ENCODE measurements around the gene PWWP2B. TPM values are rescaled to one million over a fixed set of nuclear protein-coding genes. Genes with fewer than 3 reads are reported as not detected.

PWWP2B gene
- total RNA-seq, 1 experiment from 2014 or later, result 19.3 TPM

GRCh38 chr10:132392811-132393694, 3.9 kb upstream of the PWWP2B start:
- no peaks in the 10 kb centered on the region for H3K36me3 ChIP-seq (ENCODE audit: control insufficient read depth, insufficient read depth, low read length)
- ChIA-PET CTCF (no interaction called here), POLR2A (no interaction called here)
- H3K27me3 ChIP-seq (replicated peaks; ENCODE audit: control insufficient read depth, insufficient read depth, low read length), result no peaks in the 10 kb centered on the region
- DNase-seq, result no peak
- H3K4me3 Mint-ChIP-seq (ENCODE audit: unreplicated experiment), result no peak overlapping the region
- no peak overlapping the region for H3K4me3 ChIP-seq (ENCODE audit: low read depth, low read length)
- TF ChIP-seq CTCF (IDR thresholded peaks at IDR 0.05; ENCODE audit: insufficient read depth in 1 of 2, low read depth in 1 of 2, low read length in 1 of 2, severe bottlenecking in 1 of 2, unreplicated experiment in 1 of 2), result no peak
- H3K4me1 ChIP-seq, result peaks cover 20% of the 10 kb centered on the region
- no peaks in the 10 kb centered on the region for H3K27me3 Mint-ChIP-seq (ENCODE audit: insufficient read depth, unreplicated experiment)
- intact Hi-C loops (cut with micrococcal nuclease; ENCODE audit: unreplicated experiment), result no loop called here
- no peaks in the 10 kb centered on the region for H3K36me3 Mint-ChIP-seq (ENCODE audit: insufficient read depth, unreplicated experiment)
- no peak overlapping the region for H3K27ac Mint-ChIP-seq (ENCODE audit: unreplicated experiment)
- H3K9me3 ChIP-seq, result no peaks in the 10 kb centered on the region
- no TSS peak for BruUV-seq (replicated peaks)
- H3K9me3 Mint-ChIP-seq (ENCODE audit: unreplicated experiment), result peaks cover 14% of the 10 kb centered on the region
- H3K4me1 Mint-ChIP-seq (ENCODE audit: low read depth, unreplicated experiment), result no peaks in the 10 kb centered on the region

- Histone ChIP-seq H3K4me1 (peaks cover 27% of the 10 kb centered on the region), H3K36me3 (ENCODE audit: control insufficient read depth, insufficient read depth, low read length) (no peaks in the 10 kb centered on the region), H3K4me3 (ENCODE audit: low read depth, low read length) (no peak overlapping the region), H3K9me3 (no peaks in the 10 kb centered on the region), H3K27me3 (replicated peaks; ENCODE audit: control insufficient read depth, insufficient read depth, low read length) (no peaks in the 10 kb centered on the region)
- no peaks in the 10 kb centered on the region for H3K4me1 Mint-ChIP-seq (ENCODE audit: low read depth, unreplicated experiment)
- DNase-seq, result no peak
- intact Hi-C loops (cut with micrococcal nuclease; ENCODE audit: unreplicated experiment), result no loop called here
- no TSS peak for BruUV-seq (replicated peaks)
- no peaks in the 10 kb centered on the region for H3K27me3 Mint-ChIP-seq (ENCODE audit: insufficient read depth, unreplicated experiment)
- no peak overlapping the region for H3K27ac Mint-ChIP-seq (ENCODE audit: unreplicated experiment)
- ChIA-PET CTCF (no interaction called here), POLR2A (no interaction called here)
- peaks cover 14% of the 10 kb centered on the region for H3K9me3 Mint-ChIP-seq (ENCODE audit: unreplicated experiment)
- no peak overlapping the region for H3K4me3 Mint-ChIP-seq (ENCODE audit: unreplicated experiment)
- peaks cover under 1% of the 10 kb centered on the region for H3K36me3 Mint-ChIP-seq (ENCODE audit: insufficient read depth, unreplicated experiment)
- TF ChIP-seq CTCF (IDR thresholded peaks at IDR 0.05; ENCODE audit: insufficient read depth in 1 of 2, low read depth in 1 of 2, low read length in 1 of 2, severe bottlenecking in 1 of 2, unreplicated experiment in 1 of 2), result no peak
Measured at GRCh38 chr10:132393695-132394181, 3.3 kb upstream of the PWWP2B start.

GRCh38 chr10:132394201-132394811, 2.7 kb upstream of the PWWP2B start:
- no TSS peak for BruUV-seq (replicated peaks)
- intact Hi-C loops (cut with micrococcal nuclease; ENCODE audit: unreplicated experiment), result no loop called here
- H3K27ac Mint-ChIP-seq (ENCODE audit: unreplicated experiment), result no peak overlapping the region

More at GRCh38 chr10:132394201-132394811, 2.7 kb upstream of the PWWP2B start:
- no peak for DNase-seq
- Mint-ChIP-seq H3K36me3 (ENCODE audit: insufficient read depth, unreplicated experiment) (peaks cover 6% of the 10 kb centered on the region), H3K27me3 (ENCODE audit: insufficient read depth, unreplicated experiment) (no peaks in the 10 kb centered on the region), H3K9me3 (ENCODE audit: unreplicated experiment) (peaks cover 14% of the 10 kb centered on the region), H3K4me1 (ENCODE audit: low read depth, unreplicated experiment) (no peaks in the 10 kb centered on the region), H3K4me3 (ENCODE audit: unreplicated experiment) (no peak overlapping the region)
- TF ChIP-seq CTCF (IDR thresholded peaks at IDR 0.05; ENCODE audit: insufficient read depth in 1 of 2, low read depth in 1 of 2, low read length in 1 of 2, severe bottlenecking in 1 of 2, unreplicated experiment in 1 of 2), result no peak
- Histone ChIP-seq H3K4me1 (peaks cover 22% of the 10 kb centered on the region), H3K27me3 (replicated peaks; ENCODE audit: control insufficient read depth, insufficient read depth, low read length) (no peaks in the 10 kb centered on the region), H3K4me3 (ENCODE audit: low read depth, low read length) (no peak overlapping the region), H3K36me3 (ENCODE audit: control insufficient read depth, insufficient read depth, low read length) (0 out of 2 replicates have a peak, but pooled peaks cover under 1% of the 10 kb centered on the region), H3K9me3 (no peaks in the 10 kb centered on the region)
- POLR2A ChIA-PET, result no interaction called here
- CTCF ChIA-PET, result no interaction called here
